ENCODE data around the gene CSF1. TPM values are rescaled to one million over a fixed set of nuclear protein-coding genes. Genes with fewer than 3 reads are reported as not detected.
"Not testable (repeated sequence)": the region's sequence is repeated elsewhere in the genome, so short reads cannot be mapped to it uniquely, and the experiment has no call there.

The CSF1 gene
- 12.5 TPM for total RNA-seq

- DNase-seq (ENCODE audit: low spot score) = peak; percentile 82
- peak; percentile 76 for ATAC-seq
These were observed at the start of gene CSF1 for GRCh38 chr1:109910123-109910962. TSS of gene CSF1 (plus strand) at chr1:109910849. CDS start at chr1:109911024, 175 bp downstream.

GRCh38 chr1:109861616-109862015 lies 49.0 kb upstream of the CSF1 start:
- ATAC-seq; DNase-seq (ENCODE audit: low spot score): not testable (repeated sequence)

GRCh38 chr1:109863667-109864046 lies 47.0 kb upstream of the CSF1 start:
- ATAC-seq (no peak), DNase-seq (ENCODE audit: low spot score) (no peak)

GRCh38 chr1:109864047-109864822 lies 46.4 kb upstream of the CSF1 start:
- ATAC-seq (no peak), DNase-seq (ENCODE audit: low spot score) (no peak)

GRCh38 chr1:109864930-109865612 lies 45.6 kb upstream of the CSF1 start:
- DNase-seq (ENCODE audit: low spot score) = no peak

GRCh38 chr1:109866071-109866470 lies 44.6 kb upstream of the CSF1 start:
- ATAC-seq (no peak), DNase-seq (ENCODE audit: low spot score) (no peak)

More at GRCh38 chr1:109864930-109865612, 45.6 kb upstream of the CSF1 start:
- ATAC-seq = no peak

- no peak for ATAC-seq
These were observed 37.1 kb upstream of the CSF1 start for GRCh38 chr1:109873278-109874175.

GRCh38 chr1:109874445-109874844 lies 36.2 kb upstream of the CSF1 start:
- no peak for ATAC-seq

More at GRCh38 chr1:109873278-109874175, 37.1 kb upstream of the CSF1 start:
- DNase-seq (ENCODE audit: low spot score) = no peak

GRCh38 chr1:109875874-109876273 lies 34.8 kb upstream of the CSF1 start:
- ATAC-seq (no peak), DNase-seq (ENCODE audit: low spot score) (no peak)

More at GRCh38 chr1:109874445-109874844, 36.2 kb upstream of the CSF1 start:
- DNase-seq (ENCODE audit: low spot score) = no peak

GRCh38 chr1:109876617-109877316 lies 33.9 kb upstream of the CSF1 start:
- ATAC-seq (peak; percentile 7), DNase-seq (ENCODE audit: low spot score) (no peak)

GRCh38 chr1:109877317-109877771 lies 33.3 kb upstream of the CSF1 start:
- DNase-seq (ENCODE audit: low spot score) = no peak
- peak; percentile 85 for ATAC-seq

GRCh38 chr1:109877776-109878175 lies 32.9 kb upstream of the CSF1 start:
- DNase-seq (ENCODE audit: low spot score) = no peak

GRCh38 chr1:109878531-109879104 lies 32.0 kb upstream of the CSF1 start:
- ATAC-seq (no peak), DNase-seq (ENCODE audit: low spot score) (no peak)

More at GRCh38 chr1:109877776-109878175, 32.9 kb upstream of the CSF1 start:
- no peak for ATAC-seq

- ATAC-seq; DNase-seq (ENCODE audit: low spot score): not testable (repeated sequence)
These were observed 31.3 kb upstream of the CSF1 start for GRCh38 chr1:109879371-109879770.

- no peak for ATAC-seq
- DNase-seq (ENCODE audit: low spot score) = no peak
These were observed 30.6 kb upstream of the CSF1 start for GRCh38 chr1:109879881-109880525.

GRCh38 chr1:109880971-109881894 lies 29.4 kb upstream of the CSF1 start:
- DNase-seq (ENCODE audit: low spot score) (peak; percentile 42), ATAC-seq (no peak)

- peak; percentile 41 for DNase-seq (ENCODE audit: low spot score)
- ATAC-seq = no peak
These were observed 28.8 kb upstream of the CSF1 start for GRCh38 chr1:109881906-109882287.

Measured in left lobe of liver (tissue), 2 donors.